Gastroesophageal sphincter (tissue), 3 donors: Measurements from ENCODE around the gene C12orf75.
"Not testable (repeated sequence)": the region's sequence is repeated elsewhere in the genome, so short reads cannot be mapped to it uniquely, and the experiment has no call there.

Source experiments
- CTCF ChIP-seq, 4 experiments: fragments of 200-600 bp in 2 of 4; fragments of 450-650 bp in 2 of 4; sonication (generic) in 1 of 4; IDR thresholded peaks; one replicate each; pipeline ENCODE4 v1.5.1; 2017 to 2019; ENCODE audit warnings: antibody characterized with exemption in 4 of 4, mild to moderate bottlenecking in 2 of 4, moderate library complexity in 2 of 4
- EP300 ChIP-seq: sonication (generic); formaldehyde crosslinking; IDR thresholded peaks from one replicate; pipeline ENCODE4 v1.6.1; 2017; ENCODE audit warnings: antibody characterized with exemption, mild to moderate bottlenecking

GRCh38 chr12:105309384-105309783, 21.1 kb upstream of the C12orf75 start:
- TF ChIP-seq EP300; CTCF (IDR thresholded peaks at IDR 0.05): not testable (repeated sequence)
